RWPE1 (cell line): ENCODE data around the gene PTH2.

Experiments used
- CTCF ChIA-PET: fragments of 350-600 bp; sonication (Branson Sonifier 250); formaldehyde crosslinking; extraction: SDS; loops from one replicate; lab custom pipeline; 2021; lab: Yijun Ruan, JAX
- POLR2A ChIA-PET: fragments of 400-600 bp; formaldehyde crosslinking; extraction: SDS; loops from one replicate; lab custom pipeline; 2020; ENCODE audit warnings: antibody characterized with exemption; ENCODE audit not compliant: low non-redundant PET; lab: Yijun Ruan, JAX
- DNase-seq: peaks from one replicate; pipeline ENCODE4 v3.0.0; 2012; ENCODE audit warnings: low spot score
- H3K27ac ChIP-seq: fragments of 450-650 bp; 2 replicates; pipeline ENCODE4 v1.5.1; 2017
- TF ChIP-seq, protein P1 (sequence below): fragments of 450-650 bp; conservative IDR thresholded peaks from 2 replicates; pipeline ENCODE4 v1.5.1; 2017; ENCODE audit warnings: low read depth, mild to moderate bottlenecking

The PTH2 gene

DNA sequence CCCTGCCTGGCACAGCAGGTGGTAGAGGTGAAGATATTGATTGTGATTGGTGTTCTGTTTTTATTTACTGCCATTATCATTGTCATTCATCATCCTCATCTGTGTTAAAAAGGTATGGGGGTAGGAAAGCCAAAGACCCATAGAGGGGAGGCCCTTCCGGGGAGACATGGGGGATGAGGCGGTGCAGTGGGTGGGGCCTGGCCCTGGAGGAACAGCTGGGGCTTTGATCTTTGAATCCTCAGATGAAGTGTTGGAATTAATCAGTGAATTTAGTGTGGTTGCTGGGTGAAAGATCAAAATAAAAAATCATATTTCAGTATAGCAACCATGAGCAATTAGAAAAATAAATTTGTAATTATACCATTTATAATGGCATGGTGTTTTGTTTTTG lies 7.4 kb downstream of the PTH2 start:
- DNase-seq = no peak
- no peak overlapping the region for H3K27ac ChIP-seq
- TF ChIP-seq, protein P1, sequence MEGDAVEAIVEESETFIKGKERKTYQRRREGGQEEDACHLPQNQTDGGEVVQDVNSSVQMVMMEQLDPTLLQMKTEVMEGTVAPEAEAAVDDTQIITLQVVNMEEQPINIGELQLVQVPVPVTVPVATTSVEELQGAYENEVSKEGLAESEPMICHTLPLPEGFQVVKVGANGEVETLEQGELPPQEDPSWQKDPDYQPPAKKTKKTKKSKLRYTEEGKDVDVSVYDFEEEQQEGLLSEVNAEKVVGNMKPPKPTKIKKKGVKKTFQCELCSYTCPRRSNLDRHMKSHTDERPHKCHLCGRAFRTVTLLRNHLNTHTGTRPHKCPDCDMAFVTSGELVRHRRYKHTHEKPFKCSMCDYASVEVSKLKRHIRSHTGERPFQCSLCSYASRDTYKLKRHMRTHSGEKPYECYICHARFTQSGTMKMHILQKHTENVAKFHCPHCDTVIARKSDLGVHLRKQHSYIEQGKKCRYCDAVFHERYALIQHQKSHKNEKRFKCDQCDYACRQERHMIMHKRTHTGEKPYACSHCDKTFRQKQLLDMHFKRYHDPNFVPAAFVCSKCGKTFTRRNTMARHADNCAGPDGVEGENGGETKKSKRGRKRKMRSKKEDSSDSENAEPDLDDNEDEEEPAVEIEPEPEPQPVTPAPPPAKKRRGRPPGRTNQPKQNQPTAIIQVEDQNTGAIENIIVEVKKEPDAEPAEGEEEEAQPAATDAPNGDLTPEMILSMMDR = no peak
- ChIA-PET CTCF (no interaction called here), POLR2A (no interaction called here)

DNA sequence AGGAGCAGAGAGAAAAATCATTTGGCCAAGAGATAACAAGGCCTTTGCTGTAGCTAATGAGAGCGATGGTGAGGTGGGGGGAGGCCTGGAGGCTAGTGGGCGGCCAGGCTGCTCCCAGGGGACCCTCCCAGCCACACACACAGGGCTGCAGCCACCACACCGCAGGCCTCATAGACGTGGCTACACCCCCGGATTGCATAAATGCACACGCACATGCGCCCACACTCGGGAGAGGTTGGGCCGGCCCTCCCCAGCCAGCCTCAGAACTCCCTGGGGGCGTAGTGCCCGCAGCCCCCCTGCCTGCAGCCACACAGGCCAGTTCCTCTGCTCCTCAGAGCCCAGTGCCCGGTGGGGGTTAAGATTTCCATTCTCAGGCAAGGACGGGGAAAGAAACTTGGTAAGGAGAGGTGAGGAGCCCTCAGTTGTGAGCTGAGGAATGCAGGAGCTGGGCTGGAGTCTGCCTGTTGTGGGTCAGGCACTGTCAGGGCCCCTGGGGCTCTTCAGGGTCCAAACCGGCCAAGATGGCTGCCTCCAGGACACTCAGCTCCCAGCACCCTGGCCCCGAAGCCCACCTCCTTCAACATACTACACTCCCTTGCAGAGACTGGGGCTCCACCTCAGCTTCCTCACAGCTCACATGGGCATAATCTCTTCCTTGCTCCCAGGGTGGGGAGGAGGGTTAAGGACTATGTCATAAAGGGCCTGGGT lies 8.0 kb downstream of the PTH2 start:
- H3K27ac ChIP-seq = no peak overlapping the region
- CTCF ChIA-PET = interaction anchor here (0.6 kb wide), 1 partner anchor 11 kb away, joined by 3 read pairs; no protein-coding TSS in a partner anchor
- POLR2A ChIA-PET = no interaction called here
- TF ChIP-seq, protein P1 = no peak
- no peak for DNase-seq

DNA sequence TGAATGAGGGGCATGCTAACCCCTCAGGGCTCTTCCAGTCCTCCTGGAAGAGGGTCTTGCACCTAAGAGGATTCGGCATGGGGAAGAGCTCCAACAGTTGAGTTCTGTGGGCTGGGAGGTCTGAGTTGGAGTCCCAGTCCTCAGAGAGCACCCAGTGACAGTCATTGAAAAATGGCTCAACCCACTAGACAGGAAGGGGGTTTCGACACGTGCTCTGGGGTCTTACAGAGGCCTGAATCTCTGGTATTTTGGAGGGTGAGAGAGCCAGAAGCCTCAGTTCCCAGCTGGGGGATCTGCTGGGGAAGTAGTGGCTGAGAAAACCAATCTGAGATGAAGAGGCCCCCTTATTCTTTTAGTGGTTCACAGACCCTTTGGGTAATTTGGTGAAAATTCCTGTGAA lies 9.0 kb downstream of the PTH2 start:
- ChIA-PET CTCF (interaction anchor here (0.5 to 0.6 kb wide), 2 partner anchors 24 to 60 kb away, joined by 3 read pairs; no protein-coding TSS in a partner anchor), POLR2A (no interaction called here)
- TF ChIP-seq, protein P1 = no peak
- DNase-seq = no peak
- no peak overlapping the region for H3K27ac ChIP-seq

DNA sequence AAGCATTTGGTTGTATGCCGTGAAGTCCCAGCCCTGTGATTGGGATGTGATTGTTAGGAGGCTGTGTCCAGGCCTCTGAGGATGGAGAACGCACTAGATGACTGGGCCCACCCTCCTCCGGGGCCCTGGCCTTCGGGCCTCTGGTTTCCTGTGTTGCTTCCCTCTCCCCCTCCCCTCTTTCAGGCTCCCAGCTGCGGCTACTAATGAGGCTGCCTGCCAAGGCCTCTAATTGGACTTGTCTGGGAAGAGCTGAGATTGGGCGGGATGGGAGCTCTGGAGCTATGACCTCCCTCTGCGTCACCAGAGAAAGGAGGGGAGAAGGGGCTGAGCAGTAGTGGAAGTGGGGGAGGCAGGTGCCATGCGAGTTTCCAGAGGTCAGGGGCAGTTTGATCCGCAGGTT lies 9.9 kb downstream of the PTH2 start:
- TF ChIP-seq, protein P1 = no peak
- H3K27ac ChIP-seq = no peak overlapping the region
- ChIA-PET CTCF (interaction anchor here (0.7 kb wide), 1 partner anchor 112 kb away, joined by 3 read pairs; no protein-coding TSS in a partner anchor), POLR2A (no interaction called here)
- DNase-seq = no peak

DNA sequence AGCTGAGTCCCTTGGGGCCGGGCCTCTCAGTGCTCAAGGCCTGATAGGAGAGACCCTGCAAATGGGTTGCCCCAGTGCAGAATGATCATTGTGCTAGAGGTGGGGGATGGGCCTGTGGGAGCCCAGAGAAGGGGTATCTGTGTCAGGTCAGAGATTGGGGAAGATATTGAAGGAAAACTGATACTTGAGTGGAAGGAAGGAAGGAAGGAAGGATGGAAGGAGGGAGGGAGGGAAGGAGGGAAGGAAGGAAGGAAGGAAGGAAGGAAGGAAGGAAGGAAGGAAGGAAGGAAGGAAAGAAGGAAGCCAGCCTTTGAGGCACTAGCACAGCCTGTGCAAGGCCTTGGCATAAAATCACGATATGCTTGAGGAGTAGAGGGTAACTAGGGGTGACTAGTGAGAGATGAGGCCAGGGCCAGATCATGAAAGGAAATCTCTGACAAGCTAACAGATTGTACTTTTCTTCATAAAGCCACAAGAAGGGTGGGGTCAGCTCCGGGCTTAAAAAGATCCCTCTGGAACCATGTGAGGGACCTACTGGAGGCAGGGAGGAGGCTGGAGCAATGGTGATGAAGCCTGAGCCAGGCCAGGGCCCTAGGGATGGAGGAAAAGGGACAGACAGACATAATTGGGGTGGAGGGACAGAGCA lies 11.4 kb downstream of the PTH2 start:
- CTCF ChIA-PET = interaction anchor here (0.6 kb wide), 1 partner anchor 22 kb away, joined by 5 read pairs; no protein-coding TSS in a partner anchor
- TF ChIP-seq, protein P1 = no peak
- DNase-seq = no peak
- H3K27ac ChIP-seq = no peak overlapping the region
- POLR2A ChIA-PET = no interaction called here

DNA sequence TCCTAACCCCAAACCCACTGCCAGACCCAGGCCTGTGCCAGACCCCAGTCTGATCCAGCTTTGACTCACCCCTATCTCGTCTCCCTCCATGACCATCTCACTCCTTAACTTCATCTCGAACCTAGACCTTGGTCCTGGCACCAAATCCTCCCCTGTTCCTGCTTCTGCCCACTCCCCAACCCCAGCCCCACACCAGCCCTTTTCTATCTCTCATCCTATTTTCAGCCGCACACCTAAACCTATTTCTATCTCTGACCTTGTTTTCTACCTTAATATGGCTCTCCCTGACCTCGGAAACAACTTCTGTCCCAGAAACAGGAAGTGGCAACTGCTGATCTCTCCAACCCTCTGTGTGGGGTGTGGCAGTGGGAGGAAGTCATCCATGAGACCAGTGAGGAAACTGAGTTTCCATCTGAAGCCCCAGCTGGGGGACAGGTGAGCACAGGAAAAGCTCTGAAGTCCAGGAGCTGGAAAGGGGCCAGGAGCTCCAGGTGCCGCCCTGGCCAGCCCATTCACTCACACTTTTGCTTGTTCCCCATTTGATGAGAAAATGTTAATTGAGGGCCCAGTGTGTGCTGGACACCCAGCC lies 13.7 kb downstream of the PTH2 start:
- DNase-seq = no peak
- CTCF ChIA-PET = no interaction called here
- TF ChIP-seq, protein P1 = no peak
- POLR2A ChIA-PET = no interaction called here
- no peak overlapping the region for H3K27ac ChIP-seq
